Activated effector memory CD4-positive, alpha-beta T cell treated with anti-CD3 and anti-CD28 coated beads, Interleukin-2, amount 50 U/mL, for 16 hours (primary cell): ENCODE data around the gene FBXO7.
A peak's percentile ranks its signal among the peaks of the same experiment; 100 is the strongest.
"Not testable (repeated sequence)": the region's sequence is repeated elsewhere in the genome, so short reads cannot be mapped to it uniquely, and the experiment has no call there.

Experiments used
- DNase-seq: peaks from one replicate; pipeline ENCODE4 v3.0.0-alpha.2; 2020

FBXO7 gene

GRCh38 chr22:32474635-32475467 is at the start of gene FBXO7:
FBXO7 (plus strand) TSS chr22:32474811; CDS start chr22:32475003, 192 bp downstream.
- peak; percentile 95 for DNase-seq

- DNase-seq: no peak
Observed at GRCh38 chr22:32426881-32427280, 47.7 kb upstream of the FBXO7 start.

GRCh38 chr22:32430352-32430751 is 44.3 kb upstream of the FBXO7 start:
- no peak for DNase-seq

- no peak for DNase-seq
Observed at GRCh38 chr22:32444068-32444467, 30.5 kb upstream of the FBXO7 start.

- no peak for DNase-seq
Observed at GRCh38 chr22:32446321-32446720, 28.3 kb upstream of the FBXO7 start.

GRCh38 chr22:32448980-32449379 is 25.6 kb upstream of the FBXO7 start:
- no peak for DNase-seq

- no peak for DNase-seq
Observed at GRCh38 chr22:32457031-32457430, 17.6 kb upstream of the FBXO7 start.

- no peak for DNase-seq
Observed at GRCh38 chr22:32462452-32462851, 12.2 kb upstream of the FBXO7 start.

GRCh38 chr22:32465661-32466060 is 8.9 kb upstream of the FBXO7 start:
- DNase-seq: no peak

GRCh38 chr22:32466496-32466895 is 8.1 kb upstream of the FBXO7 start:
- no peak for DNase-seq

- DNase-seq: no peak
Observed at GRCh38 chr22:32469799-32470212, 4.8 kb upstream of the FBXO7 start.

- peak; percentile 65 for DNase-seq
Observed at GRCh38 chr22:32473388-32473952, 1.1 kb upstream of the FBXO7 start.

- peak; percentile 72 for DNase-seq
Observed at GRCh38 chr22:32475468-32476010, 928 bp downstream of the FBXO7 start.

GRCh38 chr22:32476281-32477195 is 1.9 kb downstream of the FBXO7 start:
- DNase-seq: no peak

GRCh38 chr22:32477596-32477995 is 3.0 kb downstream of the FBXO7 start:
- DNase-seq: no peak

GRCh38 chr22:32478552-32478951 is 3.9 kb downstream of the FBXO7 start:
- DNase-seq: not testable (repeated sequence)

- DNase-seq: no peak
Observed at GRCh38 chr22:32478994-32479393, 4.4 kb downstream of the FBXO7 start.

GRCh38 chr22:32480238-32480637 is 5.6 kb downstream of the FBXO7 start:
- no peak for DNase-seq

- DNase-seq: peak; percentile 66
Observed at GRCh38 chr22:32482708-32483107, 8.1 kb downstream of the FBXO7 start.

GRCh38 chr22:32486656-32487390 is 12.2 kb downstream of the FBXO7 start:
- DNase-seq: no peak

GRCh38 chr22:32487461-32487860 is 12.8 kb downstream of the FBXO7 start:
- DNase-seq: no peak

- no peak for DNase-seq
Observed at GRCh38 chr22:32489377-32489776, 14.8 kb downstream of the FBXO7 start.
